GM19452 (cell line): Measurements from ENCODE around the gene HDAC4.

Experiments
- ATAC-seq: cut with Tn5 transposase; IDR thresholded peaks from one replicate; pipeline ENCODE4 v1.9.1; 2021; ENCODE audit not compliant: unreplicated experiment

The HDAC4 gene

GRCh38 chr2:239299218-239299939, 101.4 kb downstream of the HDAC4 start:
- no peak for ATAC-seq

- no peak for ATAC-seq
Observed at GRCh38 chr2:239298116-239298804, 102.6 kb downstream of the HDAC4 start.

GRCh38 chr2:239297142-239298004, 103.4 kb downstream of the HDAC4 start:
- ATAC-seq: no peak

- ATAC-seq: no peak
Observed at GRCh38 chr2:239296020-239296932, 104.5 kb downstream of the HDAC4 start.

- ATAC-seq: no peak
Observed at GRCh38 chr2:239295377-239296019, 105.3 kb downstream of the HDAC4 start.

GRCh38 chr2:239294571-239295054, 106.2 kb downstream of the HDAC4 start:
- no peak for ATAC-seq

GRCh38 chr2:239293775-239294430, 106.9 kb downstream of the HDAC4 start:
- no peak for ATAC-seq

GRCh38 chr2:239292959-239293774, 107.7 kb downstream of the HDAC4 start:
- ATAC-seq: no peak

GRCh38 chr2:239292531-239292930, 108.3 kb downstream of the HDAC4 start:
- no peak for ATAC-seq

GRCh38 chr2:239291475-239292350, 109.1 kb downstream of the HDAC4 start:
- ATAC-seq: no peak

GRCh38 chr2:239290618-239291474, 110.0 kb downstream of the HDAC4 start:
- no peak for ATAC-seq

GRCh38 chr2:239289545-239289944, 111.3 kb downstream of the HDAC4 start:
- ATAC-seq: no peak

GRCh38 chr2:239288951-239289511, 111.8 kb downstream of the HDAC4 start:
- ATAC-seq: peak; percentile 69

- no peak for ATAC-seq
Observed at GRCh38 chr2:239288237-239288636, 112.6 kb downstream of the HDAC4 start.

- no peak for ATAC-seq
Observed at GRCh38 chr2:239287461-239287860, 113.4 kb downstream of the HDAC4 start.

GRCh38 chr2:239286901-239287300, 113.9 kb downstream of the HDAC4 start:
- no peak for ATAC-seq

- ATAC-seq: no peak
Observed at GRCh38 chr2:239285932-239286230, 114.9 kb downstream of the HDAC4 start.
